WTC11 (cell line): ENCODE results near the gene MYMK. TPM values are rescaled to one million over a fixed set of nuclear protein-coding genes. Genes with fewer than 3 reads are reported as not detected.

Experiments used
- ATAC-seq: fragments of 200-7000 bp; cut with Tn5 transposase; 2 replicates; pipeline ENCODE4 v1.10.0; 2021; ENCODE audit warnings: mild to moderate bottlenecking, moderate library complexity
- CTCF ChIA-PET: fragments of 300-600 bp; sonication (Branson Sonifier 250); formaldehyde crosslinking; loops from one replicate; lab custom pipeline; 2021; ENCODE audit warnings: antibody characterized with exemption; lab: Charles Lee
- POLR2A ChIA-PET: fragments of 350-600 bp; sonication (Branson Sonifier 250); formaldehyde crosslinking; loops from one replicate; lab custom pipeline; 2021; ENCODE audit warnings: antibody characterized with exemption; lab: Charles Lee
- DNase-seq: peaks from one replicate; pipeline ENCODE4 v3.0.0; 2021; ENCODE audit warnings: low spot score
- H3K27ac Mint-ChIP-seq: 2 replicates; pipeline ENCODE4 v1.8.0; 2021; ENCODE audit warnings: mixed read lengths
- H3K27me3 Mint-ChIP-seq: 2 replicates; pipeline ENCODE4 v1.8.0; 2021; ENCODE audit warnings: low read depth, mild to moderate bottlenecking, moderate library complexity, mixed read lengths
- H3K36me3 Mint-ChIP-seq: 2 replicates; pipeline ENCODE4 v1.8.0; 2021; ENCODE audit warnings: mixed read lengths
- H3K4me1 Mint-ChIP-seq: 2 replicates; pipeline ENCODE4 v1.8.0; 2022; ENCODE audit warnings: mixed read lengths
- H3K4me3 Mint-ChIP-seq: 2 replicates; pipeline ENCODE4 v1.8.0; 2021; ENCODE audit warnings: mild to moderate bottlenecking, moderate library complexity, mixed read lengths
- H3K9me3 Mint-ChIP-seq: 2 replicates; pipeline ENCODE4 v1.8.0; 2021; ENCODE audit warnings: mixed read lengths
- CREB1 ChIP-seq: sonication (generic); formaldehyde crosslinking; IDR thresholded peaks from 2 replicates; pipeline ENCODE4 v1.8.0; 2023; ENCODE audit warnings: mild to moderate bottlenecking, missing genetic modification reagents
- CREM ChIP-seq: sonication (generic); formaldehyde crosslinking; IDR thresholded peaks from 2 replicates; pipeline ENCODE4 v1.8.1; 2022; ENCODE audit warnings: mild to moderate bottlenecking, missing genetic modification reagents, moderate library complexity
- ELF4 ChIP-seq: sonication (generic); formaldehyde crosslinking; IDR thresholded peaks from 2 replicates; pipeline ENCODE4 v1.8.1; 2022; ENCODE audit warnings: low read depth, mild to moderate bottlenecking, moderate library complexity, missing genetic modification reagents
- EMX1 ChIP-seq: fragments of 250-450 bp; sonication (Bioruptor Pico); IDR thresholded peaks from 2 replicates; pipeline ENCODE4 v1.8.0; 2021; ENCODE audit warnings: mild to moderate bottlenecking
- GTF2I ChIP-seq: fragments of 250-450 bp; sonication (Bioruptor Pico); conservative IDR thresholded peaks from 2 replicates; pipeline ENCODE4 v1.4.0; 2021; ENCODE audit warnings: mild to moderate bottlenecking
- IRF2 ChIP-seq: sonication (generic); formaldehyde crosslinking; IDR thresholded peaks from 2 replicates; pipeline ENCODE4 v1.8.0; 2022; ENCODE audit warnings: low read depth, missing genetic modification reagents, borderline replicate concordance
- JAZF1 ChIP-seq: fragments of 250-450 bp; sonication (Bioruptor Pico); IDR thresholded peaks from 2 replicates; pipeline ENCODE4 v1.9.0; 2021; ENCODE audit warnings: moderate library complexity, mild to moderate bottlenecking, inconsistent platforms
- KAT7 ChIP-seq: sonication (generic); formaldehyde crosslinking; IDR thresholded peaks from 2 replicates; pipeline ENCODE4 v1.8.1; 2023; ENCODE audit warnings: missing genetic modification reagents, mild to moderate bottlenecking, borderline replicate concordance
- NFYB ChIP-seq: sonication (generic); formaldehyde crosslinking; conservative IDR thresholded peaks from 2 replicates; pipeline ENCODE4 v1.8.0; 2022; ENCODE audit warnings: low read depth, missing genetic modification reagents
- NR1H2 ChIP-seq: sonication (generic); formaldehyde crosslinking; IDR thresholded peaks from 2 replicates; pipeline ENCODE4 v1.9.0; 2021; ENCODE audit warnings: mild to moderate bottlenecking, moderate library complexity, missing genetic modification reagents
- PRRX2 ChIP-seq: fragments of 250-450 bp; sonication (Bioruptor Pico); IDR thresholded peaks from 2 replicates; pipeline ENCODE4 v1.8.0; 2021; ENCODE audit warnings: mild to moderate bottlenecking
- SMAD4 ChIP-seq: sonication (generic); formaldehyde crosslinking; IDR thresholded peaks from 2 replicates; pipeline ENCODE4 v1.8.0; 2022; ENCODE audit warnings: mild to moderate bottlenecking, missing genetic modification reagents
- TCF7 ChIP-seq: sonication (generic); formaldehyde crosslinking; IDR thresholded peaks from 2 replicates; pipeline ENCODE4 v1.8.0; 2022; ENCODE audit warnings: mild to moderate bottlenecking, low read depth, missing genetic modification reagents, moderate library complexity
- ZBTB21 ChIP-seq: sonication (generic); formaldehyde crosslinking; IDR thresholded peaks from 2 replicates; pipeline ENCODE4 v1.8.1; 2023; ENCODE audit warnings: mild to moderate bottlenecking, missing genetic modification reagents, borderline replicate concordance
- ZNF121 ChIP-seq: sonication (generic); formaldehyde crosslinking; IDR thresholded peaks from 2 replicates; pipeline ENCODE4 v1.8.0; 2023; ENCODE audit warnings: missing genetic modification reagents
- ZNF219 ChIP-seq: sonication (generic); formaldehyde crosslinking; IDR thresholded peaks from 2 replicates; pipeline ENCODE4 v1.8.0; 2023; ENCODE audit warnings: missing genetic modification reagents, mild to moderate bottlenecking, borderline replicate concordance
- ZNF232 ChIP-seq: sonication (generic); formaldehyde crosslinking; IDR thresholded peaks from 2 replicates; pipeline ENCODE4 v1.8.0; 2022; ENCODE audit warnings: mild to moderate bottlenecking, missing genetic modification reagents
- ZNF281 ChIP-seq: sonication (generic); formaldehyde crosslinking; IDR thresholded peaks from 2 replicates; pipeline ENCODE4 v1.8.0; 2023; ENCODE audit warnings: mild to moderate bottlenecking, missing genetic modification reagents
- ZNF396 ChIP-seq: fragments of 250-450 bp; sonication (Bioruptor Pico); IDR thresholded peaks from 2 replicates; pipeline ENCODE4 v1.8.0; 2021; ENCODE audit warnings: mild to moderate bottlenecking, moderate library complexity, borderline replicate concordance
- ZNF416 ChIP-seq: fragments of 250-450 bp; sonication (Bioruptor Pico); IDR thresholded peaks from 2 replicates; pipeline ENCODE4 v1.9.0; 2021; ENCODE audit warnings: mild to moderate bottlenecking, inconsistent platforms
- ZNF532 ChIP-seq: fragments of 250-450 bp; sonication (Bioruptor Pico); IDR thresholded peaks from 2 replicates; pipeline ENCODE4 v1.9.0; 2021; ENCODE audit warnings: mild to moderate bottlenecking, borderline replicate concordance
- ZNF671 ChIP-seq: fragments of 250-450 bp; sonication (Bioruptor Pico); IDR thresholded peaks from 2 replicates; pipeline ENCODE4 v1.8.0; 2021; ENCODE audit warnings: mild to moderate bottlenecking
- total RNA-seq: library from RNA; stranded (reverse); gene quantifications from 3 replicates; pipeline ENCODE4 v1.2.3, GENCODE V29; 2021
- TF ChIP-seq, protein P1 (sequence below): sonication (generic); formaldehyde crosslinking; IDR thresholded peaks from 2 replicates; pipeline ENCODE4 v1.8.1; 2023; ENCODE audit warnings: mild to moderate bottlenecking, missing genetic modification reagents, moderate library complexity

The MYMK gene
- total RNA-seq, 1 experiment from 2014 or later = not detected

DNA sequence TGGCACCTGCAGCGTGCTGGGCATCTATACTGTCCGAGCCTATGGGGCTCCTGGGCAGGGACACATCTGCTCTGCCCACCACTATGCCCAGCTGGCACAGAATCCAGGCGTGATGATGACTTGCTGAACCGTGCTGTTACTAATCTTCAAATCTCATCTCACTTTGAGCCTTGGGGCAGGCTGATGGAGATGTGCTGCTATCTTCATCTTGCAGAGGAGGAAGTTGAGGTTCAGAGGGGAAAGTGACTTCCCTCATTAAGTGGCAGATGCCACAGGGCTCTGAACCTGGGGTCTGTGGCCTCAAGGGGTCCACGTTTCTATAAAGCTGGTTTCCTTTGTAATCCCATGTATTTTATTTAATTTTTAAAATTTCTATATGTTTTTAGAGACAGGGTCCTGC lies 50.5 kb downstream of the MYMK start (continued):
- no peak for TF ChIP-seq ZNF281 (CRISPR knock-in tag)
- TF ChIP-seq KAT7 = no peak
- no peak for TF ChIP-seq ELF4
- no peak for TF ChIP-seq PRRX2
- TF ChIP-seq ZNF416 (CRISPR knock-in tag) = no peak
- TF ChIP-seq ZNF121 (CRISPR knock-in tag) = no peak
- TF ChIP-seq SMAD4 (CRISPR knock-in tag) = no peak
- TF ChIP-seq IRF2 (CRISPR knock-in tag) = no peak
- no peak for TF ChIP-seq EMX1 (CRISPR knock-in tag)
- no peak for TF ChIP-seq GTF2I
- no peak for TF ChIP-seq ZNF219 (CRISPR knock-in tag)
- TF ChIP-seq CREM (CRISPR knock-in tag) = no peak
- TF ChIP-seq, protein P1, sequence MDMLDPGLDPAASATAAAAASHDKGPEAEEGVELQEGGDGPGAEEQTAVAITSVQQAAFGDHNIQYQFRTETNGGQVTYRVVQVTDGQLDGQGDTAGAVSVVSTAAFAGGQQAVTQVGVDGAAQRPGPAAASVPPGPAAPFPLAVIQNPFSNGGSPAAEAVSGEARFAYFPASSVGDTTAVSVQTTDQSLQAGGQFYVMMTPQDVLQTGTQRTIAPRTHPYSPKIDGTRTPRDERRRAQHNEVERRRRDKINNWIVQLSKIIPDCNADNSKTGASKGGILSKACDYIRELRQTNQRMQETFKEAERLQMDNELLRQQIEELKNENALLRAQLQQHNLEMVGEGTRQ (CRISPR knock-in tag) = no peak
- TF ChIP-seq, all 79 proteins: peak for 0

GRCh38 chr9:133473743-133474142 lies 51.0 kb downstream of the MYMK start:
- Mint-ChIP-seq H3K36me3 (peaks cover 3% of the 10 kb centered on the region; the same call in 1 of the 2 replicates), H3K27ac (no peak overlapping the region), H3K9me3 (no peaks in the 10 kb centered on the region), H3K27me3 (no peaks in the 10 kb centered on the region), H3K4me1 (peaks cover 8% of the 10 kb centered on the region; the same call in 1 of the 2 replicates), H3K4me3 (no peak overlapping the region)
- CTCF ChIA-PET = interaction anchor here (0.5 kb wide), 1 partner anchor 43 kb away, joined by 3 read pairs; no protein-coding TSS in a partner anchor
- no peak for ATAC-seq
- DNase-seq = no peak
- TF ChIP-seq JAZF1 (CRISPR knock-in tag) (no peak), TCF7 (CRISPR knock-in tag) (0 out of 2 replicates have a peak, but pooled peaks have one; percentile 21)
- POLR2A ChIA-PET = no interaction called here

GRCh38 chr9:133472753-133473378 lies 51.9 kb downstream of the MYMK start:
- TF ChIP-seq ZNF396 (CRISPR knock-in tag) (no peak), CREB1 (CRISPR knock-in tag) (no peak), ZBTB21 (CRISPR knock-in tag) (no peak)
- H3K9me3 Mint-ChIP-seq = no peaks in the 10 kb centered on the region
- CTCF ChIA-PET = interaction anchor here (0.5 to 1.8 kb wide), 2 partner anchors 14 to 44 kb away, joined by 3 to 7 read pairs; no protein-coding TSS in a partner anchor
- POLR2A ChIA-PET = no interaction called here
- no peak overlapping the region for H3K4me3 Mint-ChIP-seq
- peaks cover 6% of the 10 kb centered on the region; the same call in 1 of the 2 replicates for H3K4me1 Mint-ChIP-seq
- peaks cover 3% of the 10 kb centered on the region; the same call in 1 of the 2 replicates for H3K36me3 Mint-ChIP-seq
- ATAC-seq (no peak), DNase-seq (no peak)
- H3K27ac Mint-ChIP-seq = no peak overlapping the region
- H3K27me3 Mint-ChIP-seq = no peaks in the 10 kb centered on the region

DNA sequence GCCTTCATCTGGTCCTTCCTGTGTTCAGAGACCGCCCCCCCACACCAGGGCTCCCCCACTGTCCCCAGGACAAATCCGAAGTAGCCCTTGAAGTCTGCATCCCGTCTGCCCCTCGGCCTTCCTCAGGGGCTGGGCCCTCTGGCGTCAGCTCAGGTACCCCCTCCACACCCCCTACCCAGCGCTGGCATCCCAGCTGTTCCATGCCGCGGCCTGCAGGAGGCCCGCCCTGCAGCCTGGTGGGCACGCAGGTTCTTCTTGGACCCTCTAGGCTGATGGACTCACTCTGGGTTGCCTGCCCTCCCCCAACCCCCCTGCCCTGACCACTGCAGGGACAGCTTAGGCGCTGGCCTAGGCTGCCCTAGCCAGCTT lies 52.5 kb downstream of the MYMK start:
- no peak for ATAC-seq
- H3K9me3 Mint-ChIP-seq = no peaks in the 10 kb centered on the region
- no peaks in the 10 kb centered on the region for H3K27me3 Mint-ChIP-seq
- peaks cover 3% of the 10 kb centered on the region; the same call in 1 of the 2 replicates for H3K36me3 Mint-ChIP-seq
- H3K27ac Mint-ChIP-seq = no peak overlapping the region
- ChIA-PET POLR2A (interaction anchor here (1.0 kb wide), 2 partner anchors 9 to 13 kb away, joined by 3 to 4 read pairs; partner anchors contain the start of gene CACFD1), CTCF (interaction anchor here (0.7 to 1.8 kb wide), 3 partner anchors 12 to 18 kb away, joined by 3 to 7 read pairs (median 3); partner anchors contain the start of gene CACFD1)
- 0 out of 2 replicates have a peak, but pooled peaks cover 2% of the 10 kb centered on the region for H3K4me1 Mint-ChIP-seq
- no peak overlapping the region for H3K4me3 Mint-ChIP-seq
- no peak for DNase-seq
- TF ChIP-seq ZNF396 (CRISPR knock-in tag) (no peak), SMAD4 (CRISPR knock-in tag) (no peak), ZNF416 (CRISPR knock-in tag) (no peak), IRF2 (CRISPR knock-in tag) (no peak), ZNF671 (CRISPR knock-in tag) (no peak), ZNF232 (CRISPR knock-in tag) (no peak), ZNF532 (CRISPR knock-in tag) (no peak), NFYB (CRISPR knock-in tag) (no peak), PRRX2 (no peak), NR1H2 (CRISPR knock-in tag) (no peak)
